Endothelial cell of umbilical vein (primary cell): ENCODE measurements around the gene VPS36.

ENCODE experiments used
- CTCF ChIP-seq, 2 donors: IDR thresholded peaks; 1 replicate in 1 of 2; 2 replicates in 1 of 2; pipeline ENCODE4 v1.5.1; 2011; ENCODE audit warnings: low read length in 2 of 2, mild to moderate bottlenecking in 2 of 2, moderate library complexity in 2 of 2, control low read depth in 1 of 2, inconsistent platforms in 1 of 2, low read depth in 1 of 2; ENCODE audit not compliant: insufficient read depth in 1 of 2; ENCODE audit errors: extremely low read depth in 1 of 2
- EZH2 ChIP-seq: IDR thresholded peaks from 2 replicates; pipeline ENCODE4 v1.6.1; 2012; ENCODE audit warnings: borderline replicate concordance, low read depth, mild to moderate bottlenecking, moderate library complexity, low read length, inconsistent platforms; ENCODE audit not compliant: severe bottlenecking
- GATA2 ChIP-seq: IDR thresholded peaks from 2 replicates; pipeline ENCODE4 v1.7.0; 2011; ENCODE audit warnings: low read depth, mild to moderate bottlenecking, moderate library complexity, mixed read lengths, low read length; ENCODE audit not compliant: insufficient read length, insufficient read depth
- JUN ChIP-seq: IDR thresholded peaks from 2 replicates; pipeline ENCODE4 v1.6.1; 2011; ENCODE audit warnings: borderline replicate concordance, low read depth; ENCODE audit not compliant: insufficient read length, insufficient read depth
- MAX ChIP-seq: IDR thresholded peaks from 2 replicates; pipeline ENCODE4 v1.6.1; 2011; ENCODE audit not compliant: insufficient read depth, insufficient read length
- MYC ChIP-seq: IDR thresholded peaks from one replicate; pipeline ENCODE4 v1.6.1; 2011; ENCODE audit warnings: mild to moderate bottlenecking, low read depth, low read length
- POLR2A ChIP-seq: IDR thresholded peaks from 2 replicates; pipeline ENCODE4 v1.6.1; 2012; ENCODE audit warnings: low read depth, mild to moderate bottlenecking, control low read depth, low read length
- POLR2AphosphoS5 ChIP-seq: IDR thresholded peaks from 2 replicates; pipeline ENCODE4 v1.6.1; 2012; ENCODE audit warnings: low read depth, mild to moderate bottlenecking, control low read depth, low read length, moderate library complexity; ENCODE audit not compliant: insufficient read depth

GRCh38 chr13:52459668-52460067, 9.2 kb upstream of the VPS36 start:
- no peak for TF ChIP-seq CTCF (IDR thresholded peaks at IDR 0.05; ENCODE audit: extremely low read depth in 1 of 2, insufficient read depth in 1 of 2, low read depth in 1 of 2, low read length in 2 of 2)
- no peak for TF ChIP-seq POLR2A
- TF ChIP-seq MAX = no peak
- TF ChIP-seq POLR2AphosphoS5 = no peak
- TF ChIP-seq EZH2 = no peak
- peak; percentile 36 for TF ChIP-seq JUN
- no peak for TF ChIP-seq MYC
- no peak for TF ChIP-seq GATA2
